ENCODE measurements around the gene CCDC40. TPM values are rescaled to one million over a fixed set of nuclear protein-coding genes. Genes with fewer than 3 reads are reported as not detected.

Gene CCDC40
- total RNA-seq, 1 donor from 2014 or later, result 7.7 TPM

- Mint-ChIP-seq H3K4me1 (ENCODE audit: unreplicated experiment) (peaks cover 9% of the 10 kb centered on the region), H3K4me3 (ENCODE audit: unreplicated experiment) (no peak overlapping the region), H3K36me3 (ENCODE audit: low read depth, unreplicated experiment) (no peaks in the 10 kb centered on the region), H3K27ac (ENCODE audit: unreplicated experiment) (no peak overlapping the region), H3K27me3 (ENCODE audit: unreplicated experiment) (peaks cover 17% of the 10 kb centered on the region), H3K9me3 (ENCODE audit: unreplicated experiment) (no peaks in the 10 kb centered on the region)
- no peak for TF ChIP-seq CTCF (IDR thresholded peaks at IDR 0.05; ENCODE audit: unreplicated experiment)
- DNase-seq (ENCODE audit: low spot score), result no peak
Measured at GRCh38 chr17:80099291-80100034, 63.0 kb downstream of the CCDC40 start.

DNA sequence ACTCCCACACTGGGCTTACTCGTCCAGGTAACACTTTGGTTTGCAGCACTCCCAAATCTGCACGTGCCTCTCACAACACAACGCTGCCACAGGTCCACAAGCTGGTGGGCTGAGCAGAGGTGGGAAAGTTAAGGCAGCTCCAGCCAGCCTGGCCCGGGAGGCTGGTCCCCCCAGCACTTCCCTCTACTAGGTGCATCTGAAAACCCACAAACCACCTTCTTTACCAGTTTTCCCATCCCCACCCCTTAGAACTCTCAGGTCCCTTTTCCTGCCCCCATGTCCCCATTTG lies 63.5 kb downstream of the CCDC40 start:
- Mint-ChIP-seq H3K27me3 (ENCODE audit: unreplicated experiment) (peaks cover 18% of the 10 kb centered on the region), H3K27ac (ENCODE audit: unreplicated experiment) (no peak overlapping the region), H3K36me3 (ENCODE audit: low read depth, unreplicated experiment) (no peaks in the 10 kb centered on the region), H3K9me3 (ENCODE audit: unreplicated experiment) (no peaks in the 10 kb centered on the region), H3K4me3 (ENCODE audit: unreplicated experiment) (no peak overlapping the region), H3K4me1 (ENCODE audit: unreplicated experiment) (peaks cover 9% of the 10 kb centered on the region)
- no peak for TF ChIP-seq CTCF (IDR thresholded peaks at IDR 0.05; ENCODE audit: unreplicated experiment)
- no peak for DNase-seq (ENCODE audit: low spot score)

- H3K27ac Mint-ChIP-seq (ENCODE audit: unreplicated experiment), result peak within 1 kb of the TSS; percentile 84
- H3K27me3 Mint-ChIP-seq (ENCODE audit: unreplicated experiment), result peaks cover 17% of the 10 kb centered on the region
- H3K36me3 Mint-ChIP-seq (ENCODE audit: low read depth, unreplicated experiment), result peaks cover 4% of the 10 kb centered on the region
- DNase-seq (ENCODE audit: low spot score), result peak; percentile 95
- TF ChIP-seq CTCF (IDR thresholded peaks at IDR 0.05; ENCODE audit: unreplicated experiment), result peak; percentile 93
- H3K9me3 Mint-ChIP-seq (ENCODE audit: unreplicated experiment), result no peaks in the 10 kb centered on the region
- peaks cover 9% of the 10 kb centered on the region for H3K4me1 Mint-ChIP-seq (ENCODE audit: unreplicated experiment)
- H3K4me3 Mint-ChIP-seq (ENCODE audit: unreplicated experiment), result peak within 1 kb of the TSS; percentile 95
Measured at GRCh38 chr17:80101011-80101945, 64.8 kb downstream of the CCDC40 start, which contains the start of gene GAA. TSS of gene GAA (plus strand) at chr17:80101581. CDS start at chr17:80104587, 3,006 bp downstream.

DNA sequence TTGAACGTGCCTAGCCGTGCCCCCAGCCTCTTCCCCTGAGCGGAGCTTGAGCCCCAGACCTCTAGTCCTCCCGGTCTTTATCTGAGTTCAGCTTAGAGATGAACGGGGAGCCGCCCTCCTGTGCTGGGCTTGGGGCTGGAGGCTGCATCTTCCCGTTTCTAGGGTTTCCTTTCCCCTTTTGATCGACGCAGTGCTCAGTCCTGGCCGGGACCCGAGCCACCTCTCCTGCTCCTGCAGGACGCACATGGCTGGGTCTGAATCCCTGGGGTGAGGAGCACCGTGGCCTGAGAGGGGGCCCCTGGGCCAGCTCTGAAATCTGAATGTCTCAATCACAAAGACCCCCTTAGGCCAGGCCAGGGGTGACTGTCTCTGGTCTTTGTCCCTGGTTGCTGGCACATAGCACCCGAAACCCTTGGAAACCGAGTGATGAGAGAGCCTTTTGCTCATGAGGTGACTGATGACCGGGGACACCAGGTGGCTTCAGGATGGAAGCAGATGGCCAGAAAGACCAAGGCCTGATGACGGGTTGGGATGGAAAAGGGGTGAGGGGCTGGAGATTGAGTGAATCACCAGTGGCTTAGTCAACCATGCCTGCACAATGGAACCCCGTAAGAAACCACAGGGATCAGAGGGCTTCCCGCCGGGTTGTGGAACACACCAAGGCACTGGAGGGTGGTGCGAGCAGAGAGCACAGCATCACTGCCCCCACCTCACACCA lies 65.7 kb downstream of the CCDC40 start:
- Mint-ChIP-seq H3K27me3 (ENCODE audit: unreplicated experiment) (peaks cover 17% of the 10 kb centered on the region), H3K4me3 (ENCODE audit: unreplicated experiment) (peak overlapping the region; percentile 95), H3K9me3 (ENCODE audit: unreplicated experiment) (no peaks in the 10 kb centered on the region), H3K4me1 (ENCODE audit: unreplicated experiment) (peaks cover 9% of the 10 kb centered on the region), H3K36me3 (ENCODE audit: low read depth, unreplicated experiment) (peaks cover 8% of the 10 kb centered on the region), H3K27ac (ENCODE audit: unreplicated experiment) (peak overlapping the region; percentile 74)
- TF ChIP-seq CTCF (IDR thresholded peaks at IDR 0.05; ENCODE audit: unreplicated experiment), result no peak
- no peak for DNase-seq (ENCODE audit: low spot score)
